GM18907 (cell line): ENCODE data around the gene EPYC.

ENCODE experiments used
- ATAC-seq: cut with Tn5 transposase; IDR thresholded peaks from one replicate; pipeline ENCODE4 v1.9.1; 2021; ENCODE audit warnings: mild to moderate bottlenecking, moderate library complexity; ENCODE audit not compliant: unreplicated experiment

The EPYC gene

GRCh38 chr12:91004872-91005271 is at the start of gene EPYC:
EPYC (minus strand) TSS chr12:91004972; CDS start chr12:91002565, 2,407 bp downstream.
- no peak for ATAC-seq

- ATAC-seq, result no peak
Observed at GRCh38 chr12:91053951-91054715, 49.4 kb upstream of the EPYC start.

- ATAC-seq, result no peak
Observed at GRCh38 chr12:91052026-91052425, 47.3 kb upstream of the EPYC start.

- no peak for ATAC-seq
Observed at GRCh38 chr12:91044586-91044985, 39.8 kb upstream of the EPYC start.

- no peak for ATAC-seq
Observed at GRCh38 chr12:91043408-91043807, 38.6 kb upstream of the EPYC start.

- no peak for ATAC-seq
Observed at GRCh38 chr12:91040096-91040755, 35.5 kb upstream of the EPYC start.

GRCh38 chr12:91037276-91037675 is 32.5 kb upstream of the EPYC start:
- ATAC-seq, result no peak

- no peak for ATAC-seq
Observed at GRCh38 chr12:91033251-91033650, 28.5 kb upstream of the EPYC start.

- ATAC-seq, result peak; percentile 75
Observed at GRCh38 chr12:91023326-91024004, 18.7 kb upstream of the EPYC start.

GRCh38 chr12:91021076-91021475 is 16.3 kb upstream of the EPYC start:
- no peak for ATAC-seq

- no peak for ATAC-seq
Observed at GRCh38 chr12:91019455-91019854, 14.7 kb upstream of the EPYC start.

GRCh38 chr12:91017511-91018263 is 12.9 kb upstream of the EPYC start:
- no peak for ATAC-seq

- no peak for ATAC-seq
Observed at GRCh38 chr12:91017043-91017442, 12.3 kb upstream of the EPYC start.

- peak; percentile 97 for ATAC-seq
Observed at GRCh38 chr12:91009319-91009950, 4.7 kb upstream of the EPYC start.

- ATAC-seq, result peak; percentile 80
Observed at GRCh38 chr12:91007531-91008290, 2.9 kb upstream of the EPYC start.

GRCh38 chr12:91003737-91004136 is 1.0 kb downstream of the EPYC start:
- no peak for ATAC-seq

- no peak for ATAC-seq
Observed at GRCh38 chr12:91001306-91001705, 3.5 kb downstream of the EPYC start.

GRCh38 chr12:90999966-91000365 is 4.8 kb downstream of the EPYC start:
- no peak for ATAC-seq

- no peak for ATAC-seq
Observed at GRCh38 chr12:90999527-90999926, 5.2 kb downstream of the EPYC start.

- no peak for ATAC-seq
Observed at GRCh38 chr12:90995010-90995409, 9.8 kb downstream of the EPYC start.
